Vagina (tissue), 2 donors: ENCODE measurements around the gene PDE9A. TPM values are rescaled to one million over a fixed set of nuclear protein-coding genes. Genes with fewer than 3 reads are reported as not detected.

Source experiments
- DNase-seq, 2 donors: peaks; one replicate each; pipeline ENCODE4 v3.0.0-alpha.2; 2017; ENCODE audit errors: extremely low spot score in 2 of 2
- H3K27ac ChIP-seq: fragments of 200-600 bp; sonication (generic); one replicate; pipeline ENCODE4 v1.5.1; 2019
- H3K27me3 ChIP-seq: fragments of 200-600 bp; sonication (generic); one replicate; pipeline ENCODE4 v1.5.1; 2019
- H3K36me3 ChIP-seq, 2 donors: fragments of 200-600 bp; sonication (generic); one replicate each; pipeline ENCODE4 v1.5.1; 2017 to 2019
- H3K4me1 ChIP-seq: fragments of 200-600 bp; sonication (generic); one replicate; pipeline ENCODE4 v1.5.1; 2019
- H3K4me3 ChIP-seq, 2 donors: fragments of 200-600 bp; sonication (generic); 1 replicate in 1 of 2; 2 replicates in 1 of 2; pipeline ENCODE4 v1.5.1; 2016 to 2019
- H3K9me3 ChIP-seq: fragments of 200-600 bp; sonication (generic); one replicate; pipeline ENCODE4 v1.5.1; 2019
- POLR2A ChIP-seq, 2 donors: fragments of 450-650 bp; IDR thresholded peaks; one replicate each; pipeline ENCODE4 v1.6.1; 2017; ENCODE audit warnings: antibody characterized with exemption in 2 of 2, mild to moderate bottlenecking in 2 of 2, moderate library complexity in 2 of 2
- POLR2AphosphoS5 ChIP-seq, 2 donors: sonication (generic); formaldehyde crosslinking; IDR thresholded peaks; one replicate each; pipeline ENCODE4 v1.9.0; 2017; ENCODE audit warnings: antibody characterized with exemption in 2 of 2, mild to moderate bottlenecking in 2 of 2, low read depth in 1 of 2; ENCODE audit not compliant: insufficient read depth in 1 of 2
- intact Hi-C: fragments of 100-400 bp; cut with DNase I; formaldehyde crosslinking; loops from one replicate; pipeline ENCODE4 v1.15.1; 2023
- total RNA-seq: library from RNA; depleted of rRNA; stranded (reverse); fragments of >200 nt; gene quantifications from one replicate; pipeline ENCODE4 v1.2.3, GENCODE V29; 2016
- TF ChIP-seq, protein P1 (sequence below), 3 experiments: fragments of 450-650 bp in 2 of 3; fragments of 200-600 bp in 1 of 3; sonication (generic) in 1 of 3; IDR thresholded peaks; one replicate each; pipeline ENCODE4 v1.5.1; 2017 to 2019; ENCODE audit warnings: antibody characterized with exemption in 3 of 3, mild to moderate bottlenecking in 2 of 3, moderate library complexity in 2 of 3

The PDE9A gene
- total RNA-seq, 1 donor from 2014 or later: 9.6 TPM

GRCh38 chr21:42757422-42757821, 104.0 kb downstream of the PDE9A start:
- Histone ChIP-seq H3K36me3 (no peaks in the 10 kb centered on the region), H3K9me3 (no peaks in the 10 kb centered on the region), H3K4me1 (no peaks in the 10 kb centered on the region), H3K4me3 (no peak overlapping the region), H3K27me3 (no peaks in the 10 kb centered on the region), H3K27ac (no peak overlapping the region)
- no peak for DNase-seq
- intact Hi-C loops: no loop called here
- TF ChIP-seq, protein P1, sequence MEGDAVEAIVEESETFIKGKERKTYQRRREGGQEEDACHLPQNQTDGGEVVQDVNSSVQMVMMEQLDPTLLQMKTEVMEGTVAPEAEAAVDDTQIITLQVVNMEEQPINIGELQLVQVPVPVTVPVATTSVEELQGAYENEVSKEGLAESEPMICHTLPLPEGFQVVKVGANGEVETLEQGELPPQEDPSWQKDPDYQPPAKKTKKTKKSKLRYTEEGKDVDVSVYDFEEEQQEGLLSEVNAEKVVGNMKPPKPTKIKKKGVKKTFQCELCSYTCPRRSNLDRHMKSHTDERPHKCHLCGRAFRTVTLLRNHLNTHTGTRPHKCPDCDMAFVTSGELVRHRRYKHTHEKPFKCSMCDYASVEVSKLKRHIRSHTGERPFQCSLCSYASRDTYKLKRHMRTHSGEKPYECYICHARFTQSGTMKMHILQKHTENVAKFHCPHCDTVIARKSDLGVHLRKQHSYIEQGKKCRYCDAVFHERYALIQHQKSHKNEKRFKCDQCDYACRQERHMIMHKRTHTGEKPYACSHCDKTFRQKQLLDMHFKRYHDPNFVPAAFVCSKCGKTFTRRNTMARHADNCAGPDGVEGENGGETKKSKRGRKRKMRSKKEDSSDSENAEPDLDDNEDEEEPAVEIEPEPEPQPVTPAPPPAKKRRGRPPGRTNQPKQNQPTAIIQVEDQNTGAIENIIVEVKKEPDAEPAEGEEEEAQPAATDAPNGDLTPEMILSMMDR (IDR thresholded peaks at IDR 0.05): no peak
- no peak for TF ChIP-seq POLR2AphosphoS5 (IDR thresholded peaks at IDR 0.05; ENCODE audit: insufficient read depth in 1 of 2, low read depth in 1 of 2)
- no peak for TF ChIP-seq POLR2A (IDR thresholded peaks at IDR 0.05)

- H3K27ac ChIP-seq: no peak overlapping the region
- no peak overlapping the region for H3K4me3 ChIP-seq
- no peak for DNase-seq
- H3K4me1 ChIP-seq: no peaks in the 10 kb centered on the region
- TF ChIP-seq POLR2AphosphoS5 (IDR thresholded peaks at IDR 0.05; ENCODE audit: insufficient read depth in 1 of 2, low read depth in 1 of 2): no peak
- TF ChIP-seq, protein P1 (IDR thresholded peaks at IDR 0.05): no peak
- TF ChIP-seq POLR2A (IDR thresholded peaks at IDR 0.05): no peak
- no peaks in the 10 kb centered on the region for H3K27me3 ChIP-seq
- intact Hi-C loops: no loop called here
- no peaks in the 10 kb centered on the region for H3K36me3 ChIP-seq
- H3K9me3 ChIP-seq: no peaks in the 10 kb centered on the region
Measured at GRCh38 chr21:42757826-42758655, 104.6 kb downstream of the PDE9A start.

DNA sequence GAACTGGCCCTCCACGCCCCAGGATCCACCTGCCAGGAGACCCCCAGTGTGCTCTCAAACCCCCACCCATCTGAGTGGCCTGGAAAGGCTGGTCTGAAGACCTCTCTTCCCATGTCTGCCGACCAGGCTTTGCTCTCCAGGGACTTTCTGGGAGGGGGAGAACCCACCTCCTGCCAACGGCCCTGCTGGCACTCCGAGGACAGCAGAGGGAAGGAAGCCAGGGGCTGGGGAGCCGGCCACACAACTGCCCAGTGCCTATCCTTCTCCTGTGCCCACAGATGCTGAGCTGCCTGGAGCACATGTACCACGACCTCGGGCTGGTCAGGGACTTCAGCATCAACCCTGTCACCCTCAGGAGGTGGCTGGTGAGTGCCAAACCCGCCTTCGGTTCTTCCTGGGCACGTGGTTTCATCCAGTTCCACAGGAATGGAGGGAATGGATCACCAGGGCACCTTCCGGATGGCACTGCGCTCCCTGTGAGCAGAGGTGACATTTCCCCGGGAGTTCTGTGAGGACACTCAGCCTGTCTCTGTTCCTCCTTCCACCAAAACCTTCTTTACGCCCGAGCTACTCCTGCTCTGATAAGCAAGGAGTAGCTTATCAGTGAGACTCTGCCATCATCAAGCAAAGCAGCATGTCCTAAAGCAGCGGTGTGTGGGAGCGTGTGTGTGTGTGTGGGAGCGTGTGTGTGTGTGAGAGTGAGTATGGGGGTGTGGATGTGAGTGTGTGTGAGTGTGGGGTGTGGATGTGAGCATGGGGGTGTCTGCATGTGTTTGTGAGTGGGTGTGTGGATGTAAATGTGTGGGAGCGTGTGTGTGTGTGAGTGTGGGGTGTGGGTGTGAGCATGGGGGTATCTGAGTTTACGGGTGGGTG, 105.5 kb downstream of the PDE9A start:
- Histone ChIP-seq H3K36me3 (no peaks in the 10 kb centered on the region), H3K4me3 (no peak overlapping the region), H3K27me3 (no peaks in the 10 kb centered on the region), H3K9me3 (no peaks in the 10 kb centered on the region), H3K27ac (no peak overlapping the region), H3K4me1 (no peaks in the 10 kb centered on the region)
- TF ChIP-seq, protein P1 (IDR thresholded peaks at IDR 0.05): no peak
- DNase-seq: no peak
- intact Hi-C loops: no loop called here

- no peak for DNase-seq
- intact Hi-C loops: no loop called here
- no peaks in the 10 kb centered on the region for H3K9me3 ChIP-seq
- TF ChIP-seq POLR2AphosphoS5 (IDR thresholded peaks at IDR 0.05; ENCODE audit: insufficient read depth in 1 of 2, low read depth in 1 of 2): no peak
- TF ChIP-seq POLR2A (IDR thresholded peaks at IDR 0.05): no peak
- TF ChIP-seq, protein P1 (IDR thresholded peaks at IDR 0.05): no peak
- H3K27me3 ChIP-seq: no peaks in the 10 kb centered on the region
- no peaks in the 10 kb centered on the region for H3K4me1 ChIP-seq
- H3K36me3 ChIP-seq: no peaks in the 10 kb centered on the region
- no peak overlapping the region for H3K4me3 ChIP-seq
- no peak overlapping the region for H3K27ac ChIP-seq
Measured at GRCh38 chr21:42759594-42759927, 106.1 kb downstream of the PDE9A start.
